ENCODE data around the gene HMCN2. TPM values are rescaled to one million over a fixed set of nuclear protein-coding genes. Genes with fewer than 3 reads are reported as not detected.

HMCN2 gene
- total and polyA plus RNA-seq, 4 donors: 0.24 to 1.8 (median 0.29) TPM

- Histone ChIP-seq H3K27ac (ENCODE audit: low read depth in 1 of 2, low read length in 2 of 2) (no peak overlapping the region), H3K9me3 (ENCODE audit: control insufficient read depth in 4 of 4, low read length in 3 of 4) (no peaks in the 10 kb centered on the region), H3K4me1 (ENCODE audit: control insufficient read depth in 4 of 4, insufficient read depth in 4 of 4, low read length in 3 of 4) (peaks cover 0 to under 1% (median 0%) of the 10 kb centered on the region in 4 donors), H3K4me3 (ENCODE audit: low read depth in 1 of 3, low read length in 3 of 3) (no peak overlapping the region), H3K36me3 (ENCODE audit: control insufficient read depth in 4 of 4, insufficient read depth in 3 of 4, low read depth in 1 of 4, low read length in 3 of 4) (no peaks in the 10 kb centered on the region), H3K27me3 (ENCODE audit: control insufficient read depth in 4 of 4, insufficient read depth in 4 of 4, low read length in 3 of 4) (no peaks in the 10 kb centered on the region), H3K9ac (ENCODE audit: low read depth in 1 of 2, low read length in 2 of 2) (no peak overlapping the region)
- TF ChIP-seq RXRA (IDR thresholded peaks at IDR 0.05) (no peak), FOXA1 (IDR thresholded peaks at IDR 0.05) (no peak), HNF4A (conservative IDR thresholded peaks at IDR 0.05) (no peak), HNF4G (IDR thresholded peaks at IDR 0.05) (no peak), GABPA (IDR thresholded peaks at IDR 0.05 in 1 of 2, conservative IDR thresholded peaks at IDR 0.05 in 1 of 2) (no peak), ATF3 (IDR thresholded peaks at IDR 0.05) (no peak), TAF1 (conservative IDR thresholded peaks at IDR 0.05) (no peak), FOXA2 (IDR thresholded peaks at IDR 0.05) (no peak), YY1 (IDR thresholded peaks at IDR 0.05) (no peak), NR2F2 (IDR thresholded peaks at IDR 0.05) (no peak)
- TF ChIP-seq, protein P1, sequence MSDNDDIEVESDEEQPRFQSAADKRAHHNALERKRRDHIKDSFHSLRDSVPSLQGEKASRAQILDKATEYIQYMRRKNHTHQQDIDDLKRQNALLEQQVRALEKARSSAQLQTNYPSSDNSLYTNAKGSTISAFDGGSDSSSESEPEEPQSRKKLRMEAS (IDR thresholded peaks at IDR 0.05): no peak
- TF ChIP-seq, protein P2, sequence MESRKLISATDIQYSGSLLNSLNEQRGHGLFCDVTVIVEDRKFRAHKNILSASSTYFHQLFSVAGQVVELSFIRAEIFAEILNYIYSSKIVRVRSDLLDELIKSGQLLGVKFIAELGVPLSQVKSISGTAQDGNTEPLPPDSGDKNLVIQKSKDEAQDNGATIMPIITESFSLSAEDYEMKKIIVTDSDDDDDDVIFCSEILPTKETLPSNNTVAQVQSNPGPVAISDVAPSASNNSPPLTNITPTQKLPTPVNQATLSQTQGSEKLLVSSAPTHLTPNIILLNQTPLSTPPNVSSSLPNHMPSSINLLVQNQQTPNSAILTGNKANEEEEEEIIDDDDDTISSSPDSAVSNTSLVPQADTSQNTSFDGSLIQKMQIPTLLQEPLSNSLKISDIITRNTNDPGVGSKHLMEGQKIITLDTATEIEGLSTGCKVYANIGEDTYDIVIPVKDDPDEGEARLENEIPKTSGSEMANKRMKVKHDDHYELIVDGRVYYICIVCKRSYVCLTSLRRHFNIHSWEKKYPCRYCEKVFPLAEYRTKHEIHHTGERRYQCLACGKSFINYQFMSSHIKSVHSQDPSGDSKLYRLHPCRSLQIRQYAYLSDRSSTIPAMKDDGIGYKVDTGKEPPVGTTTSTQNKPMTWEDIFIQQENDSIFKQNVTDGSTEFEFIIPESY (IDR thresholded peaks at IDR 0.05): no peak
- TF ChIP-seq, protein P3, sequence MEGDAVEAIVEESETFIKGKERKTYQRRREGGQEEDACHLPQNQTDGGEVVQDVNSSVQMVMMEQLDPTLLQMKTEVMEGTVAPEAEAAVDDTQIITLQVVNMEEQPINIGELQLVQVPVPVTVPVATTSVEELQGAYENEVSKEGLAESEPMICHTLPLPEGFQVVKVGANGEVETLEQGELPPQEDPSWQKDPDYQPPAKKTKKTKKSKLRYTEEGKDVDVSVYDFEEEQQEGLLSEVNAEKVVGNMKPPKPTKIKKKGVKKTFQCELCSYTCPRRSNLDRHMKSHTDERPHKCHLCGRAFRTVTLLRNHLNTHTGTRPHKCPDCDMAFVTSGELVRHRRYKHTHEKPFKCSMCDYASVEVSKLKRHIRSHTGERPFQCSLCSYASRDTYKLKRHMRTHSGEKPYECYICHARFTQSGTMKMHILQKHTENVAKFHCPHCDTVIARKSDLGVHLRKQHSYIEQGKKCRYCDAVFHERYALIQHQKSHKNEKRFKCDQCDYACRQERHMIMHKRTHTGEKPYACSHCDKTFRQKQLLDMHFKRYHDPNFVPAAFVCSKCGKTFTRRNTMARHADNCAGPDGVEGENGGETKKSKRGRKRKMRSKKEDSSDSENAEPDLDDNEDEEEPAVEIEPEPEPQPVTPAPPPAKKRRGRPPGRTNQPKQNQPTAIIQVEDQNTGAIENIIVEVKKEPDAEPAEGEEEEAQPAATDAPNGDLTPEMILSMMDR (IDR thresholded peaks at IDR 0.05; ENCODE audit: low read depth, low read length, missing input control): no peak
- WGBS: 89% methylated on average over 8 of the region's 8 CpGs
- DNase-seq (ENCODE audit: low spot score): no peak
These were observed 160.9 kb downstream of the HMCN2 start for GRCh38 chr9:130426467-130426773.

DNA sequence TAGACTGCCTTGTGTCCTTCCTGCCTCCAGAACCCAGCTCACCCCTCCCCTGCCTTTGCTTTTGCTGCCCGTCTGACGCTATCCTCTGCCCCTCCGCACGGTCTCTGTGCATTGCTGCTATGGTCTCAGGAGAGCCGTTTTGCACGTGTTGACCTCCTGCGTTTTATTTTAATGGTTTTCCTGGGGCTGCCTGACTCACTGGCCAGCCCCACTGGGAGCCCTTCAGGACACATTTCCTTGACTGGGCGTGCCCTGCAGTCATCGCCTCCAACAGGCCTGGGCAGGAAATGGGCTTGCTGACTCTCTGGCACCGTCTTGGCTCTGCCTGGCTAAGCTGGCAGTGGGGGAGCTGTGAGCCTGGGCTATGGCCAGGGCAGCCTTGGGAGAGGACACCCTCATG lies 161.3 kb downstream of the HMCN2 start:
- TF ChIP-seq, protein P1 (IDR thresholded peaks at IDR 0.05): no peak
- TF ChIP-seq ATF3 (IDR thresholded peaks at IDR 0.05) (no peak), EGR1 (IDR thresholded peaks at IDR 0.05; ENCODE audit: low read depth in 2 of 2) (no peak), HNF4G (IDR thresholded peaks at IDR 0.05) (no peak), GABPA (IDR thresholded peaks at IDR 0.05 in 1 of 2, conservative IDR thresholded peaks at IDR 0.05 in 1 of 2) (no peak), SP1 (IDR thresholded peaks at IDR 0.05) (no peak), RAD21 (IDR thresholded peaks at IDR 0.05) (no peak), RXRA (IDR thresholded peaks at IDR 0.05) (no peak), TAF1 (conservative IDR thresholded peaks at IDR 0.05) (no peak), FOXA2 (IDR thresholded peaks at IDR 0.05) (no peak), FOXA1 (IDR thresholded peaks at IDR 0.05) (no peak), HNF4A (conservative IDR thresholded peaks at IDR 0.05) (no peak), JUND (IDR thresholded peaks at IDR 0.05) (no peak), NR2F2 (IDR thresholded peaks at IDR 0.05) (no peak), YY1 (IDR thresholded peaks at IDR 0.05) (no peak)
- TF ChIP-seq, protein P4, sequence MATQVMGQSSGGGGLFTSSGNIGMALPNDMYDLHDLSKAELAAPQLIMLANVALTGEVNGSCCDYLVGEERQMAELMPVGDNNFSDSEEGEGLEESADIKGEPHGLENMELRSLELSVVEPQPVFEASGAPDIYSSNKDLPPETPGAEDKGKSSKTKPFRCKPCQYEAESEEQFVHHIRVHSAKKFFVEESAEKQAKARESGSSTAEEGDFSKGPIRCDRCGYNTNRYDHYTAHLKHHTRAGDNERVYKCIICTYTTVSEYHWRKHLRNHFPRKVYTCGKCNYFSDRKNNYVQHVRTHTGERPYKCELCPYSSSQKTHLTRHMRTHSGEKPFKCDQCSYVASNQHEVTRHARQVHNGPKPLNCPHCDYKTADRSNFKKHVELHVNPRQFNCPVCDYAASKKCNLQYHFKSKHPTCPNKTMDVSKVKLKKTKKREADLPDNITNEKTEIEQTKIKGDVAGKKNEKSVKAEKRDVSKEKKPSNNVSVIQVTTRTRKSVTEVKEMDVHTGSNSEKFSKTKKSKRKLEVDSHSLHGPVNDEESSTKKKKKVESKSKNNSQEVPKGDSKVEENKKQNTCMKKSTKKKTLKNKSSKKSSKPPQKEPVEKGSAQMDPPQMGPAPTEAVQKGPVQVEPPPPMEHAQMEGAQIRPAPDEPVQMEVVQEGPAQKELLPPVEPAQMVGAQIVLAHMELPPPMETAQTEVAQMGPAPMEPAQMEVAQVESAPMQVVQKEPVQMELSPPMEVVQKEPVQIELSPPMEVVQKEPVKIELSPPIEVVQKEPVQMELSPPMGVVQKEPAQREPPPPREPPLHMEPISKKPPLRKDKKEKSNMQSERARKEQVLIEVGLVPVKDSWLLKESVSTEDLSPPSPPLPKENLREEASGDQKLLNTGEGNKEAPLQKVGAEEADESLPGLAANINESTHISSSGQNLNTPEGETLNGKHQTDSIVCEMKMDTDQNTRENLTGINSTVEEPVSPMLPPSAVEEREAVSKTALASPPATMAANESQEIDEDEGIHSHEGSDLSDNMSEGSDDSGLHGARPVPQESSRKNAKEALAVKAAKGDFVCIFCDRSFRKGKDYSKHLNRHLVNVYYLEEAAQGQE (IDR thresholded peaks at IDR 0.05): no peak
- TF ChIP-seq, protein P3 (IDR thresholded peaks at IDR 0.05; ENCODE audit: low read depth, low read length, missing input control): no peak
- TF ChIP-seq, protein P2 (IDR thresholded peaks at IDR 0.05): no peak
- Histone ChIP-seq H3K9ac (ENCODE audit: low read depth in 1 of 2, low read length in 2 of 2) (no peak overlapping the region), H3K9me3 (ENCODE audit: control insufficient read depth in 4 of 4, low read length in 3 of 4) (no peaks in the 10 kb centered on the region), H3K36me3 (ENCODE audit: control insufficient read depth in 4 of 4, insufficient read depth in 3 of 4, low read depth in 1 of 4, low read length in 3 of 4) (no peaks in the 10 kb centered on the region), H3K27me3 (ENCODE audit: control insufficient read depth in 4 of 4, insufficient read depth in 4 of 4, low read length in 3 of 4) (no peaks in the 10 kb centered on the region), H3K27ac (ENCODE audit: low read depth in 1 of 2, low read length in 2 of 2) (no peak overlapping the region), H3K4me3 (ENCODE audit: low read depth in 1 of 3, low read length in 3 of 3) (no peak overlapping the region), H3K4me1 (ENCODE audit: control insufficient read depth in 4 of 4, insufficient read depth in 4 of 4, low read length in 3 of 4) (peaks cover 0 to 5% (median 1%) of the 10 kb centered on the region in 4 donors)
- DNase-seq (ENCODE audit: low spot score): no peak
- 72% methylated on average over 10 of the region's 10 CpGs for WGBS

Measured in liver (tissue), 9 donors.